T47D (cell line): ENCODE data around the gene VAMP5.
A peak's percentile ranks its signal among the peaks of the same experiment; 100 is the strongest.

ENCODE experiments used
- DNase-seq, 2 experiments: peaks; one replicate each; pipeline versions ENCODE4 v3.0.0 to v3.0.0-alpha.2; 2011 to 2012; ENCODE audit warnings: low read depth in 1 of 2, low spot score in 1 of 2
- JUND ChIP-seq: IDR thresholded peaks from 2 replicates; pipeline ENCODE4 v1.6.1; 2012; ENCODE audit warnings: low read depth
- in situ Hi-C: cut with HindIII; loops from 2 replicates; pipeline ENCODE4 v1.10.0; 2016; ENCODE audit warnings: low sequenced_read_pairs, low pct_unique_long_range_greater_than_20kb

VAMP5 gene

DNA sequence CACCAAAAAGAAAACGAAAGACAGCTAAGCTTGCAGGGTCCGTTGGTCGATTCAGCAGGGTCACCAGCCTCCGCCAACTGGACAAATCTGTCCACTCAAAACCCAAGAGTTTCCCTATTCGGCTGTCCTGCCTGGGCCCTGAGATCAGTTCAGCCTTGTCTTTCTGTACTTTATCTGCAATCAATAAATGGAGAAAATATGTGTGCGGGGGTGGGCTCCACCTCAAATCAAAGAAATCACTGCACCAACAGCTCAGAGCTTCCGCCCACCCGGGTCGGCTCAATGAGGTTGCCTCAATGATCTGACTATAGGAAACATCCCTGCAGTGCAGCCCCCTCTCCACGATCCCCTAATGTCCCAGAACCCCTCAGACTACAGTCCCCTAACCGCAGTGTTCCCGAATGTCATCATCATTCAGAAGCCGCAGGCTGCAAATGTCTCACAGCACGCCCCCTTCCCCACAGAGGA, 23.4 kb upstream of the VAMP5 start:
- in situ Hi-C loops = no loop called here
- TF ChIP-seq JUND = no peak
- DNase-seq = no peak

DNA sequence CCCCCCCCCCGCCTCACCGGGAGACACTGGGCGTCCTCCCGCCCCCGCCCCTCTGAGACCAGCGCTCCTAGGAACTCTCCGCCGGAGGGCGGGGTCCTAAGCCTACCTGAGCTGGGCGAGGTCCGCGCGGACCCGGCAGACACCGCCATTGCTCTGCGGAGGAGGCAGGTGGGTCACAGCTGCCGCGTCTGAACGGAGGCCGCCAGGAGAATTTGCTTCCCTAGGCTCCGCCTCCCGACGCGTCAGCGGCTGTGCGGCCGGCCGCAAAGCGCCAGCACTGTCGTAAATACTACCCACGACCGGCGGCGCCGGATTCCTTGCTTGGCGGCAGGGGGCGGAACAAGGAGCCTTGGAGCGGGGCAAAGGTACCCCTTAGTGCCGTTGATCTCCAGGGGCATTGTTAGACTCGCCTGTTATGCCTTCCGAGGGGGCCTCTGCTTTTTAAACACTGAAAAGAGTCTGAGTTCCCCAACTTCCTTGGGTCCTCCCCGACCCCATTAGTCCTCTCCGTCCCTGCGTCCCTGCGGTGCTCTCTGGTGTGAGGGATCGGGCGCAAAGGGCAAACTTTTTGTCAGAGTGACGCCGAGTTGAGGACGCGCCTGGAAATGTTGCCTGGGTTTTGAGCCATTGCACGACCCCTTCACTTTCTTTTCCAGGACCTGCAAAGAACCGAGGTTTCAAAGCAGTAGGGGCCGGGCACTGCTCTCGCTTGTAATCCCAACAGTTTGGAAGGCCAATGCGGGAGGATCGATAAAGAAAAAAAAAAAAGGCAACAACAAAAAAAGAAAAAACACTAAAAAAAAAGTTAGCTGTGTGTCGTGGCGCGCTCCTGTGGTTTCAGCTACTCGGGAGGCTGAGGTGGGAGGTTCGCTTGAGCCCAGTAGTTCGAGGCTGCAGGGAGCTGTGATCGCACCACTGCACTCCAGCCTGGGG, 22.7 kb upstream of the VAMP5 start, which contains the start of gene GGCX:
TSS of gene GGCX (minus strand) at position 214 of the 933 bp plus-strand sequence. CDS start at position 149, 65 bp downstream.
- in situ Hi-C loops = no loop called here
- TF ChIP-seq JUND = no peak
- DNase-seq = peak; percentile 58 to 92

DNA sequence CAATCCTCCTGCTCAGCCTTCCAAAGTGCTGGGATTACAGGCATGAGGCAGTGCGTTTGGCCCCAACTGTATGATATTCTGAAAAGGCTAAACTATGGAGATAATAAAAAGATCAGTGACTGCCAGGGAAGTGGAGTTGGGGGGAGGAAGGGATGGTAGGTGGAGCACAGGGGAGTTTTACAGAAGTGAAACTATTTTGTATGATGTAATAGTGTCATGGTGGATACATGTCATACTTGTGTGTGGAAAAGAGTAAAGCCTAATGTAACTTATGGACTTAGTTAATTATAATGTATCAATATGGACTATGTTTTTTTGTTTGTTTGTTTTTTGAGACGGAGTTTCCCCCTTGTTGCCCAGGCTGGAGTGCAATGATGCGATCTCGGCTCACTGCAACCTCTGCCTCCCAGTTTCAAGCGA, 20.1 kb upstream of the VAMP5 start:
- in situ Hi-C loops = no loop called here
- no peak for TF ChIP-seq JUND
- DNase-seq = no peak

DNA sequence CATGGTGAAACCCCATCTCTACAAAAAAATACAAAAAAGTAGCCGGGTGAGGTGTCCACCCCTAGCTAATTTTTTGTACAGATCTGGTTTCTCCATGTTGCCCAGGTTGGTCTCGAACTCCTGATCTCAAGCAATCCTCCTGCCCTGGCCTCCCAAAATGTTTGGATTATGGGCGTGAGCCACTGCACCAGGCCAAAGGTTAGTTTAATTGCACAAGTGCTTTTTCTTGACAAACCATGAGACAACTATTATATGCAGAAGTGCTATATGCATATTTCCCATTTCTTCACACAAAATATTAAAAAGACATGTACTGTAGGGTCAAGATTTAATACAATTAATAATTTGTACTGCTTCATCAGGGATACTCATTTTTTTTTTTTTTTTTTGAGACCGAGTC, 18.0 kb upstream of the VAMP5 start:
- in situ Hi-C loops = no loop called here
- DNase-seq = no peak
- no peak for TF ChIP-seq JUND

DNA sequence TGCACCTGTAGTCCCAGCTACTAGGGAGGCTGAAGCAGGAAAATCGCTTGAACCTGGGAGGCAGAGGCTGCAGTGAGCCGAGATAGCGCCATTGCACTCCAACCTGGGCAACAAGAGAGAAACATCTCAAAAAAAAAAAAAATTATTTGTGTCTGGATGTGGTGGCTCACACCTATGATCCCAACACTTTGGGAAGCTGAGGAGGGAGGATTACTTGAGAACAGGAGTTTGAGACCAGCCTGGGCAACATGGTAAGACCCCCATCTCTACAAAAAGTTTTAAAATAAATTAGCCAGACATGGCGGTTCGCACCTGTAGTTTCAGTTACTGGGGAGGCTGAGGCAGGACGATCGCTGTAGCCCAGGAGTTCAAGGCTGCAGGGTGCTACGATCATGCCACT, 8.5 kb upstream of the VAMP5 start:
- no peak for DNase-seq
- in situ Hi-C loops = no loop called here
- no peak for TF ChIP-seq JUND

DNA sequence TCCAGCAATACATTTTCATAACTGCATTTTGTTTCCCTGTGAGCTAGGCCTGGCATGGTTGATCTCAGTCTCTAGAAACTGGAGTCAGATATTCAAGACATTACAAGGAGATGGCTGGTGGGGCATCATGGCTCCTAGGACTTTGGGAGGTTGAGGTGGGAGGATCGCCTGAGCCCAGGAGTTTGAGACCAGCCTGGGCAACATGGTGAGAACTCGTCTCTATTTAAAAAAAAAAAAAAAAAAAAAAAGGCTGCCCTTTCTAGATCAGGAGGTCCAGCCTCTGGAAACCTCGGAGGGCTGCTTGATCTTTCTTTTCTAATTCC, 7.2 kb upstream of the VAMP5 start:
- TF ChIP-seq JUND = no peak
- no peak for DNase-seq
- in situ Hi-C loops = no loop called here

DNA sequence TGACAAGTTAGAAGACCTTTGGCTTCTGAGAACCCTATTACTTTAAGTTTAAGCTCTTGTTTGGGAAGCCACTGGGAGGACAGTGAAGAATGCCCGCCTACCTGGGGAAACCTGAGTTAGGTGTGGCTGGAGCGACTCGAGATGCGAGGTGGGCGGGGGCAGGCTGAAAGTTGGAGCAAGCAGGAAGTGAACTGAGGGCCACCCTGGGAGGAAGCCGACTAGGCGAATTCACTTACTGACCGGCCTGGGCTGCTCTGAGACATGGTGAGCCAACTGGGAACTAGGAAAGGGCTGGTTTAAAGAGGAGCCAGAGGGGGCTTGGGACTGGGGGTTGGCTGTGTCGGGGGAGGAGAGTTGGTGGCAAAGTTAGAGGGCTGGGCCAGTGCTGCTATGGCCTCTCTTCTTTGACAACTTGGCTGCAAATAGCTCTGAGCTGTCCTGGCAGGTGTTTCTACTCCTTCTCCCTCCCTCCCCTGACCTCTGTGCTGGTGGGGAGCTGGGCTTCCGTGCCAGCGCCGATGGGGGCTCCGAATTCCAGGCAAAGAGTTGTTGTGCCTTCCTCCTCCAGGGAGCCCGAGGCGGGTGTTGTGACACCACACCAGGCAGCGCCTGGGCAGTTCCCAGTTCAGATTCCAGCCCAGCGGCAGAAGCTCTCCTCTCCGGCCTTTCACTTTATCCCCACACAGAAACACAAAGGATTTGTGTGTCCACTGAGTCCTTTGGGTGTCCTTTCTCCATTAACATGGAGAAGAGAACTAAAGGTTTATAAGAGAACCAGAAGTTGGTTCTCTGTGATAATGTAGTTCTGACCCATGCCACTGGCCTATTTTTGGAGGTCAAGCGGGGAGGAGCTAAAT, 6.6 kb upstream of the VAMP5 start, which contains the start of gene VAMP8:
TSS of gene VAMP8 (plus strand) at position 201 of the 857 bp plus-strand sequence. CDS start at position 262, 61 bp downstream.
- no peak for TF ChIP-seq JUND
- in situ Hi-C loops = no loop called here
- peak; percentile 69 to 86 for DNase-seq

DNA sequence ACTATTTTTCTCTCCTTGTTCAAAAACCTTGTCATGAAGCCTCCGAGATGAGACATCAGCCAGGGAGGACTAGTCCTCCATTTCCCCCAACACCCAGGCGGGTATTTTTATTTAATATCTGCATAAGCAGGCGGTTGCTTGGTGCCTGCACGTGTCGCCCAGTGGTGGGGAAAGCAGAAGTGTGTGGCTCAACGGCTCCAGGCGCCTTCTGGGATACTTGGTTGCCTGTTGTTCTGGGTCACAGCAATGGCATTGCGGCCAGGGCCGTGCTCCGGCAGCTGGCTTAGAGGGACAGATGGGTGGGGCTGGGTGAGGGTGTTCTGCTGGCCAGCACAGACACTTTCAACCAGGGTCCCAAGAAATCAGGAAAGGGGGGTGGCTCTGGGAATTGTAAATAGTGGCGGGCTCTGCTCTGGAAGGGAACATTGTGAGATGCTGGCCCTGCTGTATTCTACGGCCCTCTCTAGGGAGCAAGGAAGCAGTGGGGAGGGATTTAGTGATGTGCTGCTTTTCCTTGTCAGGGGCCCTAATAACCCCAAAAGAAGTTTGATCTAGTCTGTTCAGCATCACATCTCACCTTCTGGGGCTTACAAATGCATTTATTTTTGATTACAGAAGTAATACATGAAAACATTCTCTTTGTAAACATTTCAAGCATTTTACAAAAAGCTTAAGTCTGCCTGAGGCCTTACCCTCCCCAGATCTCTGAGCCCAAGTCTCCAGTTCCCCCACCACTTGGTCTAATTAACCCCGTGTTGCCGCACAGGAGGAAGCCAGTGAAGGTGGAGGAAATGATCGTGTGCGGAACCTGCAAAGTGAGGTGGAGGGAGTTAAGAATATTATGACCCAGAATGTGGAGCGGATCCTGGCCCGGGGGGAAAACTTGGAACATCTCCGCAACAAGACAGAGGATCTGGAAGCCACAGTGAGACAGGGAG, 5.7 kb upstream of the VAMP5 start:
- TF ChIP-seq JUND = no peak

DNA sequence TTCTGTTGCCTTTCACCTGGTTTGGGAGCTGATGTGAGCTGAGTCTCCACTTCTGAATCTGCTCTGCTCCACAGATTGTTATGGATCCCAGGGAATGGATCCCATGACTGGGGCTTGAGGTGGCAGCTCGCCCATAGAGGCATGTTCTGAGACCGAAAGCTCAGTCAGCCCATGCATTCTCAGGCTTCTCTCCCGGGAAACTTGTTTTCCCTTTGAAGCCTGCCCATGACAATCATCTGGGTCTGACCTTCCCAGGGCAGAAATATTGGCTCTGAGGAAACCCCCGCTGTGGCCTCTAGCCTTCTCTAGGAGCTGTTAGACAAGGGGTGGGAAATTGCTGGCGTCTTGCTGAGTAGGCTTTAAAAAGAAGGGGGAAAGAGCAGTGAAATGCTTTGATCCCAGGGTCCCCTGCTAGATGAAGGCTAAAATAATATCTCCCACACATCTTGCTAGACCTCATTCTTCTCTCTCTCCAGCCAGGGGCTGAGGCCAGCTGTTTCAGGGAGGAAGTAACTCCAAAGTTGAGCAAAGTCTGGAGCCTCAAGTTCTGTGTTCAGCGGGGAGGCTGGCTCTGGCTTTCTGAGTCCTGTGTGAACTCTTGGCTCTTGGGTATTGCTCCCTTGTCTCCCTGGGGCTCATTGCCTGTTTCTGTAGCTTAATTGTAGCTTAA, 4.8 kb upstream of the VAMP5 start:
- in situ Hi-C loops = no loop called here
- DNase-seq = no peak
- no peak for TF ChIP-seq JUND

More for the DNA sequence above, 5.7 kb upstream of the VAMP5 start:
- in situ Hi-C loops = no loop called here
- DNase-seq = no peak

DNA sequence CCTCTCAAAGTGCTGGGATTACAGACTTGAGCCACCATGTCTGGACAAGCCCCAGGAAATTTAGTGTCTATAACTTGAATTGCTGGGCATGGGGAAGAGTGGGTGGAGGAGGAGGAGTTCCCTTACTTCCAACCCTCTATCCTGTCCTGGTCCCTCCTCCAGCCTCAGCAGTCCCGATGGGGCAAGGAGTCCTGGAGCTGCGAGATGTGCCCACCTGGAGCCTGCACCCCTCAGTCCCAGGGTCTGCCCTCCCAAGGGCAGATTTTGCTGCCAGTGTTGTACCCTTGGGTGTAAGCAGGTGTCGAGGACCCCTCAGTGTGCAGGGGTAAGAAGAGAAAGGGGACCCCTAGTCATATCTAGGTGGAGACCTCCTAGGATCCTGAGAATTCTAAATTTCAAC, 4.0 kb upstream of the VAMP5 start:
- DNase-seq = no peak
- no peak for TF ChIP-seq JUND
- in situ Hi-C loops = no loop called here

DNA sequence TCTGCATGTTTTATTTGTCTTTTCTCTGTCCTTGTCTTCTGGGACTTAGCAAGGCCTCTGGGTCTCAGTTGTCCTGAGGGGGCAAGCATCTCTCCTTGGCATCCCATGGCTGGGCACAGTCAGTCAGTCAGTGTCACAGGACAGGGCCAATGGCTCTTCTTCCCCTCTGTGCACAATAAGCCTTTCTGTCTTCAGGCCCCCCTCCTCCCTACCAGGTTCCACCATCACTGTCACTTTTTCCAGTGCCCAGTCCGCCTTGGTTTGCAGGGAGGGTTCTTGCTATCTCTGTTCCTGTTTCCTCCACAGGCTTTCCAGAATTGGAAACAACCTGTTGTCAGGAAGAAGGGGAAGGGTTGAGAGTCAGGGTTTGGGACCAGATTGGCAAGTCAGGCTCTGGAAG, 1.7 kb upstream of the VAMP5 start:
- no peak for TF ChIP-seq JUND
- in situ Hi-C loops = no loop called here
- no peak for DNase-seq
